Measurements from ENCODE around the gene CBX1.

DNA sequence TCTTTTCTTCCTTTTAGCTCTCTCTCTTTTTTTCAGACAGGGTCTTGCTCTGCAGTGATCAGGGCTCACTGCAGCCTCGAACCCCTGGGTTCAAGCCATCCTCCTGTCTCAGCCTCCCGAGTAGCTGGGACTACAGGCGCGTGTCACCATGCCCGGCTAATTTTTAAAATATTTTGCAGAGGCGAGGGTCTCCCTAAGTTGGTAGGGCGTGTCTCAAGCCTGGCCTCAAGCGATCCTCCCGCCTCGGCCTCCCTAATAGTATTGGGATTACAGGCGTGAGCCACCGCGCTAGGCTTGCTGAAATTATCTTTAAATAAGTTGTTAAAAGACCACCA, 5.5 kb upstream of the CBX1 start:
- TF ChIP-seq EZH2 (optimal IDR thresholded peaks at IDR 0.05; ENCODE audit: low read depth, low read length) (no peak), EZH2phosphoT487 (IDR thresholded peaks at IDR 0.05; ENCODE audit: low read length) (no peak)
- TF ChIP-seq, protein P1, sequence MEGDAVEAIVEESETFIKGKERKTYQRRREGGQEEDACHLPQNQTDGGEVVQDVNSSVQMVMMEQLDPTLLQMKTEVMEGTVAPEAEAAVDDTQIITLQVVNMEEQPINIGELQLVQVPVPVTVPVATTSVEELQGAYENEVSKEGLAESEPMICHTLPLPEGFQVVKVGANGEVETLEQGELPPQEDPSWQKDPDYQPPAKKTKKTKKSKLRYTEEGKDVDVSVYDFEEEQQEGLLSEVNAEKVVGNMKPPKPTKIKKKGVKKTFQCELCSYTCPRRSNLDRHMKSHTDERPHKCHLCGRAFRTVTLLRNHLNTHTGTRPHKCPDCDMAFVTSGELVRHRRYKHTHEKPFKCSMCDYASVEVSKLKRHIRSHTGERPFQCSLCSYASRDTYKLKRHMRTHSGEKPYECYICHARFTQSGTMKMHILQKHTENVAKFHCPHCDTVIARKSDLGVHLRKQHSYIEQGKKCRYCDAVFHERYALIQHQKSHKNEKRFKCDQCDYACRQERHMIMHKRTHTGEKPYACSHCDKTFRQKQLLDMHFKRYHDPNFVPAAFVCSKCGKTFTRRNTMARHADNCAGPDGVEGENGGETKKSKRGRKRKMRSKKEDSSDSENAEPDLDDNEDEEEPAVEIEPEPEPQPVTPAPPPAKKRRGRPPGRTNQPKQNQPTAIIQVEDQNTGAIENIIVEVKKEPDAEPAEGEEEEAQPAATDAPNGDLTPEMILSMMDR (IDR thresholded peaks at IDR 0.05; ENCODE audit: low read length), result no peak
